Liver (tissue), 9 donors: ENCODE results near the gene MINK1. TPM values are rescaled to one million over a fixed set of nuclear protein-coding genes. Genes with fewer than 3 reads are reported as not detected.
"Not testable (repeated sequence)": the region's sequence is repeated elsewhere in the genome, so short reads cannot be mapped to it uniquely, and the experiment has no call there.

Experiments
- DNase-seq: peaks from one replicate; pipeline ENCODE4 v3.0.0-alpha.2; 2017; ENCODE audit warnings: low spot score
- H3K27ac ChIP-seq, 2 donors: one replicate each; pipeline ENCODE4 v1.7.0; 2013; ENCODE audit warnings: inconsistent platforms in 2 of 2, low read length in 2 of 2, control low read depth in 1 of 2, low read depth in 1 of 2, mild to moderate bottlenecking in 1 of 2
- H3K27me3 ChIP-seq, 4 donors: one replicate each; pipeline versions ENCODE4 v1.6.1 to v1.7.0; 2013; ENCODE audit warnings: low read length in 3 of 4, inconsistent platforms in 1 of 4, mild to moderate bottlenecking in 1 of 4, moderate library complexity in 1 of 4; ENCODE audit not compliant: control insufficient read depth in 4 of 4, insufficient read depth in 4 of 4
- H3K36me3 ChIP-seq, 4 donors: one replicate each; pipeline versions ENCODE4 v1.6.1 to v1.7.0; 2013; ENCODE audit warnings: low read length in 3 of 4, mild to moderate bottlenecking in 3 of 4, low read depth in 1 of 4, moderate library complexity in 1 of 4; ENCODE audit not compliant: control insufficient read depth in 4 of 4, insufficient read depth in 3 of 4
- H3K4me1 ChIP-seq, 4 donors: one replicate each; pipeline versions ENCODE4 v1.6.1 to v1.7.0; 2013; ENCODE audit warnings: low read length in 3 of 4, mild to moderate bottlenecking in 3 of 4, moderate library complexity in 1 of 4; ENCODE audit not compliant: control insufficient read depth in 4 of 4, insufficient read depth in 4 of 4
- H3K4me3 ChIP-seq, 3 donors: one replicate each; pipeline versions ENCODE4 v1.6.1 to v1.7.0; 2013; ENCODE audit warnings: low read length in 3 of 3, control low read depth in 1 of 3, low read depth in 1 of 3, mild to moderate bottlenecking in 1 of 3
- H3K9ac ChIP-seq, 2 donors: one replicate each; pipeline ENCODE4 v1.7.0; 2013; ENCODE audit warnings: low read length in 2 of 2, mild to moderate bottlenecking in 2 of 2, moderate library complexity in 2 of 2, control low read depth in 1 of 2, low read depth in 1 of 2
- H3K9me3 ChIP-seq, 4 donors: one replicate each; pipeline versions ENCODE4 v1.6.1 to v1.7.0; 2013; ENCODE audit warnings: low read length in 3 of 4; ENCODE audit not compliant: control insufficient read depth in 4 of 4
- ATF3 ChIP-seq: IDR thresholded peaks from 2 replicates; pipeline ENCODE4 v1.6.1; 2016; ENCODE audit warnings: antibody characterized with exemption
- EGR1 ChIP-seq, 2 donors: IDR thresholded peaks; 2 replicates each; pipeline ENCODE4 v1.6.1; 2016 to 2018; ENCODE audit warnings: antibody characterized with exemption in 2 of 2, low read depth in 2 of 2
- FOXA1 ChIP-seq: IDR thresholded peaks from 2 replicates; pipeline ENCODE4 v1.6.1; 2016; ENCODE audit warnings: antibody characterized with exemption
- HNF4A ChIP-seq, 2 donors: conservative IDR thresholded peaks; 2 replicates each; pipeline ENCODE4 v1.6.1; 2016; ENCODE audit warnings: antibody characterized with exemption in 2 of 2, mild to moderate bottlenecking in 2 of 2
- HNF4G ChIP-seq: IDR thresholded peaks from 2 replicates; pipeline ENCODE4 v1.6.1; 2016; ENCODE audit warnings: antibody characterized with exemption
- JUND ChIP-seq, 2 donors: IDR thresholded peaks; 2 replicates each; pipeline ENCODE4 v1.6.1; 2016; ENCODE audit warnings: antibody characterized with exemption in 2 of 2
- MAX ChIP-seq: IDR thresholded peaks from 2 replicates; pipeline ENCODE4 v1.6.1; 2016; ENCODE audit warnings: antibody characterized with exemption
- NR2F2 ChIP-seq: IDR thresholded peaks from 2 replicates; pipeline ENCODE4 v1.6.1; 2016; ENCODE audit warnings: antibody characterized with exemption
- REST ChIP-seq: IDR thresholded peaks from 2 replicates; pipeline ENCODE4 v1.6.1; 2016; ENCODE audit warnings: antibody characterized with exemption, mild to moderate bottlenecking
- TAF1 ChIP-seq: conservative IDR thresholded peaks from 2 replicates; pipeline ENCODE4 v1.6.1; 2016; ENCODE audit warnings: antibody characterized with exemption, mild to moderate bottlenecking
- YY1 ChIP-seq: IDR thresholded peaks from 2 replicates; pipeline ENCODE4 v1.6.1; 2016; ENCODE audit warnings: antibody characterized with exemption, mild to moderate bottlenecking
- ZBTB33 ChIP-seq: IDR thresholded peaks from 2 replicates; pipeline ENCODE4 v1.6.1; 2016; ENCODE audit warnings: antibody characterized with exemption
- WGBS: extraction: QIAGEN DNeasy Blood & Tissue Kit; methylation state at CpG from one replicate; pipeline ENCODE4 v1.1.7; 2013; 5-methylcytosine and 5-hydroxymethylcytosine counted together
- polyA plus RNA-seq, 2 donors: library from polyadenylated mRNA; stranded (reverse) in 1 of 2; unstranded in 1 of 2; fragments of 200-250 nt in 1 of 2; fragments of >200 nt in 1 of 2; fragmentation: Nextera tagmentation in 1 of 2; extraction: Ambion mirVana in 1 of 2; gene quantifications; one replicate each; pipeline versions ENCODE4 v1.2.1 to v1.2.3, GENCODE V29; 2013 to 2015
- total RNA-seq, 2 donors: library from RNA; depleted of rRNA; stranded (reverse); fragments of >200 nt; gene quantifications; one replicate each; pipeline ENCODE4 v1.2.3, GENCODE V29; 2014
- donor health status: healthy.
- donor health status: healthy.
- donor health status: healthy.
- donor health status: healthy.
- donor health status: healthy.

The MINK1 gene
- total and polyA plus RNA-seq, 4 donors, result 6.9 to 30.6 (median 21.1) TPM

- Histone ChIP-seq H3K27ac (peak overlapping the region; percentile 92 to 95), H3K4me1 (peaks cover 3 to 22% (median 15%) of the 10 kb centered on the region in 4 donors), H3K36me3 (no peaks in the 10 kb centered on the region), H3K9ac (no peak overlapping the region), H3K4me3 (no peak overlapping the region), H3K9me3 (no peaks in the 10 kb centered on the region), H3K27me3 (no peaks in the 10 kb centered on the region)
- WGBS, result 74% methylated on average over 4 of the region's 4 CpGs
- no peak for DNase-seq
- no peak for TF ChIP-seq NR2F2
- TF ChIP-seq EGR1 (IDR thresholded peaks at IDR 0.05; ENCODE audit: low read depth in 2 of 2), result no peak
Observed at GRCh38 chr17:4921320-4921719, 88.2 kb downstream of the MINK1 start.

- WGBS, result 82% methylated on average over 24 of the region's 24 CpGs
- DNase-seq, result not testable (repeated sequence)
Observed at GRCh38 chr17:4926577-4927335, 93.6 kb downstream of the MINK1 start.

GRCh38 chr17:4928881-4929280 lies 95.7 kb downstream of the MINK1 start:
- no peak overlapping the region for H3K27ac ChIP-seq
- H3K4me3 ChIP-seq, result no peak overlapping the region
- H3K27me3 ChIP-seq, result no peaks in the 10 kb centered on the region
- TF ChIP-seq JUND (IDR thresholded peaks at IDR 0.05) (no peak), EGR1 (IDR thresholded peaks at IDR 0.05; ENCODE audit: low read depth in 2 of 2) (no peak), YY1 (no peak), HNF4G (no peak), NR2F2 (no peak), TAF1 (no peak), ATF3 (no peak), FOXA1 (no peak), HNF4A (conservative IDR thresholded peaks at IDR 0.05) (no peak), ZBTB33 (no peak), REST (no peak), MAX (no peak)
- DNase-seq, result no peak
- 98% methylated on average over 18 of the region's 18 CpGs for WGBS
- H3K36me3 ChIP-seq, result peaks cover 0 to 6% (median 0%) of the 10 kb centered on the region in 4 donors
- H3K4me1 ChIP-seq, result peaks cover 0 to under 1% (median under 1%) of the 10 kb centered on the region in 4 donors
- no peak overlapping the region for H3K9ac ChIP-seq
- H3K9me3 ChIP-seq, result no peaks in the 10 kb centered on the region

More at GRCh38 chr17:4926577-4927335, 93.6 kb downstream of the MINK1 start:
- H3K4me3 ChIP-seq, H3K9ac ChIP-seq, H3K9me3 ChIP-seq, H3K27me3 ChIP-seq, H3K36me3 ChIP-seq, H3K4me1 ChIP-seq, H3K27ac ChIP-seq: not testable (repeated sequence)
